Stimulated activated CD8-positive, alpha-beta memory T cell treated with anti-CD3 and anti-CD28 coated beads, Interleukin-7, amount 100 ng/mL, for 4 hours (primary cell): ENCODE results near the gene IGSF21.

Experiments
- DNase-seq, 2 donors: peaks; one replicate each; pipeline ENCODE4 v3.0.0-alpha.2; 2020; ENCODE audit warnings: low read depth in 2 of 2

The IGSF21 gene

DNA sequence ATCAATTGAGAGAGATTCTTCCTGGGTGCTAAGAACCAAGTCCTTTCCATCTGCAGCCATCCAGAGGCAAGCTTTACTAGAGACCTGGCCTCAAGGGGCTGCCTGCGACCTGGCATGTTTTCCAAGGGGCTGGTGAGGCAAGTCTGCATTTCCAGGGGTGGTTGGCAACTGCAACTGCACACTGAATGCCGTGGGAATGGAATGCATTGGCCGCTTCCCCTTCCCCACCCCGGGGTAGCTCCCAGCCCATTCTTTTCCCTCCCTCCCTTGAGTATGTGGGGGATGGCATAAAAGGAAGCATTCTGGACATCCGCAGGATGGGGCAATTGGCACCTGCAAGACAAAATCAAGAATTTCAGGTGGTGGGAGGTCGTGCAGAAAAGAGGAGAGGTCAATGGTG lies 155.1 kb downstream of the IGSF21 start:
- DNase-seq: no peak

DNA sequence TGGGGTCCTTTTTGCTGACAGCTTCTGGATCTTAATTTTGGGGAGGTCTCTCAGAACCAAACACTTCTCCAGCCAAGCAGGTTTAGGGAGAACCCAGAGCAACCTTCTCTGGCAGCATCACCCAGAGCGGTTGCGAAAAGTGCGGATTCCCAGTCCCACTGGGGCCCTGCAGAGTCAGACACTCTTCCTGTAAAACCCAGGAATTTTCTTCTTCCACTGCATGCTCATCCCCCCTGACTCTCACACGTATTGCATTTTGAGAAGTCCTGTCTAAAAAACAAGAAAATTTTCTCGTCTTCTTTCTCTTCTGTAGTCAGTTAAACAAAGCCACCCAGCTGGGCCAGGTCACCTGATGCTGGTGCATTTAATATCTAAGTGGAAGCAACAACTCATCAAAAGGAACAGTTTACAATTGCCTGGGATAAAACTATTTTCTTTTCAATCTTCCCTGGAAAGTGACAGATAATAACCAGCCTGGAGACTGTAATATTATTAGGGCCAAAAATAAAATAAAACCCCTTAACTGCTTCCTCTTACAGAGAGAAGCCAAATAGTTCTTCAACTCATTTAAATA lies 156.0 kb downstream of the IGSF21 start:
- no peak for DNase-seq

DNA sequence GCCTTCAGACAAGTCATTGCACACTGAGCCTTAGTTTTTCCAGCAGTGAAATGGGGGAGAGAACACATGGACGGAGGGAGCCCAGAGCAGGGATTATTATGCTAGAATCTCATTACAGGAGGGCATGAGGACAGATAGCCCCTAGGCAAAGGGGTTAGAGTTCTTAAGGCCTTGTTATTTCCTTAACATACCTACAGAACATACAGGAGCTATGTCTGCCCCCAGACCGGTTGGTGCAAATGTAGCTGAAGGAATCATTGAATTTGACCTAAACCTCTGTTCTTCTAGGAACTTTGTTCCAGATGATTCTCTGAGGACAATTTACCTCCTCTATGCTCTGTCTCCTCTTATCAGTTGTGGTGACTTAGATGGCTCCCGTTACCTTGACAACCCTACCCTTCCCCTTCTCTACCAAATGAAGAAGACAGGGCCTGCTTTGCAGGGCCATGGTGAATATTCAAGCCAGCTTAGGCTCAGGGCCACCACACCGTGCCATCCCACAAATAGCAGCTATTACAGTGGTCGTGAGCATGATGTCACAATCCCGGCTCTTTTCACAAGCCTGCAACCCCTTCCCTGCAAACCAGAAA lies 156.9 kb downstream of the IGSF21 start:
- DNase-seq: no peak

DNA sequence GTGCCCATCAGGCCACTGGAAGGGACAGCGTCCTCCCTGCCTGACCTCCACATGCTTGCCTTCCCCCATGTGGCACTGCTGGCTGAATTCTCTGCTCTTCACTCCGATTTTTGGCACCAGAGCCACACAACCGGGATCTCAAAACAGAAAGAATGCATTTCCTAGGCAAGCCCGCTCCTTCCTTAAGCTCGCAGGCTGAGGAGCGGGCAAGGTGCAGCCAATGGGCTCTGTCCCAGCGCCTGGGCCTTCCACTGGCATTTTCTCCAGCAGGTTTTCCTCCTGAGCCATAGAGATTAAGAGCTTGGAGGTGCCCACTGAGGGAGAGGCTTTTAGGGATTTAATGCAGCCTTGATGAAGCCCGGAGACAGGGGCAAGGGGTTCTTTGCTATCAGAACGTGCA lies 158.0 kb downstream of the IGSF21 start:
- DNase-seq: no peak

DNA sequence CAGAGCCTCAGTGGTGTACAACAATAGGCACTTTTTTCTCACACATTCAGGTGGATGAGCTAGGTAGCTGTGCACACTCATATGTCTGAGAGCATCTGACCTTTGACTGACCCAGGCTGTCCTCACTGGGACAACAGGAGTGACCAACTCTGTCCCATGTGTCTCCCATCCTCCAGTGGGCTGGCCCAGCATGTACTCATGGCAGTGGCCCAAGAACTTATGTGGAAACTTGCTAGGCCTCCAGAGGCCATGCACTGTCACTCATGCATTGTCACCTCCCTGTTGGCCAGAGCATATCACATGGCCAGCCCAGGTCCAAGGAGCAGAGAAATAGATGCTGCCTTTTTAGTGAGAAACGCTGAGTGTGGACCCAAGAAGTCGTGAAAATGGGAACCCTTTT lies 158.8 kb downstream of the IGSF21 start:
- no peak for DNase-seq

DNA sequence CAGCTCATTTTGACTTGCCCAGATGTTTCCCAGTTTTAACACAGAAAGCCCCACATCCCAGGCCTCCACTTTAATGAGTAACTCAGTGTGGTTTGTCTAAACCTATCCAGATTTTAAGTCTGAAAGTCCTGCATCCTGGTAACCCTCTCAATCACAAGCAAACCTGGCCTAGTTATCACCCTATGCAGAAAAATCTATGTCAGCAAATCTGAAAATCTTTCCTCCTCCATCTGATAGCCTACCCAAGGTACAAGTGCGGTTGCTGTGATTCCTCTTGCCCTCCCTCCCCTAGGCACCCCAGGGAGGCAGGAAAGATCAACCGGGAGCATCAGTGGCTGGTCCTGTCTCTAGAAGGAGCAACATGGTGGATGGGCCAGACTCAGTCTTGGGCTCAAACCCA lies 163.7 kb downstream of the IGSF21 start:
- DNase-seq: no peak

DNA sequence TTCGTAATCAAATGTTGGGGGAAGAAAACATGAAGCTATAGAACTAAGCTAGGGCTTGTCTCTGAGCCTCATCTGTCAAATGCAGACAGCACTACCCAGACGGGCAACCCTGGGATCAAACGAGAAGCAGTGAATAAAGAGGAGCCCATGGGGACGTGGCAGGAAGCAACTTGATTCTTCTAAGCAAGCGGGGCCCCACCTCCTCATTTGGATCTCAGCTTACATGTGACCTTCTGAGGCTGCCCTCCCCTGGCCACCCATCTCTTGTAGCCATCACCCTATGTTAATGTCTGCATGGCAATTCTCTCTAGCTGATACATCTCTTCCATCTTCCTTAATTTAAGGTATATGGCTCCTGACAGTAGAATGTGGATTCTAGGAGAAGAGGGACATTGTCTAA lies 171.3 kb downstream of the IGSF21 start:
- no peak for DNase-seq

DNA sequence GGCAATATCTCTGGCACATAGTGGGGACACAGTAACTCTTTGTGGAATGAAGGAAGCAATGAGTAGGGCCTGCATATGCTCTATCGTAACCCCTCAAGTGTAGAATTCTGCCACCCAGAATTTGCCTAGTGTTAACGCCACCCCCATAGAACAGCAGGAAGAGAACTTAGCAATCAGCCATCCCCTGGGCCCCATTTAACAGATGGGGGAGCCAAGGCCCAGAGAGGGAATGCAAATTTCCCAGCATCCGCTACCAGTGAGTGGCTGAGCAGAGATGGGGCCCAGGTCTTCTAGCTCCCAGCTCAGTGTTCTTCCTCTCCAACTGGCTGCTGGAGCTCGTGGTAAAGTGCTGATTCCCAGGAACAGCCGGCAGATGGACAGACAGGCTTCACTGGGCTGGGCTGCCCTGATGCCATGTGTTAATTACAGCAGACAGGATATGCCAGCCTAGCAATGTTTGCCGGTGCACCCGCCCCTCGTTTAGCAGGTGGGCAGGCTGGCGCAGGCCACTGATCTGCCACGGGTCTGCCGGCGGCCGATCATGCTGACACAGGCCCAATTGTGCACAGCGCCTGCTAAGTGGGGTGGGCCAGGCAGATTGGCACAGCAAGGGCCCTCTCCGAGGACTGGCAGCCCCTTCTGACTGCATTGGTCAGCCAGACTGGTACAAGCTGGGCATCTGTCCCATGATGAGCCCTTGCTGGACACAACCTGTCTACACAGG lies 171.9 kb downstream of the IGSF21 start:
- no peak for DNase-seq

DNA sequence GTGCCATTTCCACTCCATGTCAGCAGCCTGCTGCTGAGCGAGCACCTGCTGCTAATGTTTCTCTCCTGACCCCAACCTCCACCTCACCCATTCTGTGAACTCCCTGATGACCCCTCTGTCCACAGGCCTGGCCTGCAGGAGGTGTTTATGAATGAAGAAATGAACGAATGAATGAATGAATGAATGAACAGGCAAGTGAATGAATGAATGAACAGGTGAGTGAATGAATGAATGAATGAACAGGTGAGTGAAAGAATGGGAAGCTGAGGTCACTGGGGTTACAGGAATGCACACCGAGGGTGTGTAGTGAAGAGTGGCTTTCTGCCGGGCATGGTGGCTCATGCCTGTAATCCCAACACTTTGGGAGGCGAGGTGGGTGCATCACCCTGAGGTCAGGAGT lies 173.4 kb downstream of the IGSF21 start:
- no peak for DNase-seq

DNA sequence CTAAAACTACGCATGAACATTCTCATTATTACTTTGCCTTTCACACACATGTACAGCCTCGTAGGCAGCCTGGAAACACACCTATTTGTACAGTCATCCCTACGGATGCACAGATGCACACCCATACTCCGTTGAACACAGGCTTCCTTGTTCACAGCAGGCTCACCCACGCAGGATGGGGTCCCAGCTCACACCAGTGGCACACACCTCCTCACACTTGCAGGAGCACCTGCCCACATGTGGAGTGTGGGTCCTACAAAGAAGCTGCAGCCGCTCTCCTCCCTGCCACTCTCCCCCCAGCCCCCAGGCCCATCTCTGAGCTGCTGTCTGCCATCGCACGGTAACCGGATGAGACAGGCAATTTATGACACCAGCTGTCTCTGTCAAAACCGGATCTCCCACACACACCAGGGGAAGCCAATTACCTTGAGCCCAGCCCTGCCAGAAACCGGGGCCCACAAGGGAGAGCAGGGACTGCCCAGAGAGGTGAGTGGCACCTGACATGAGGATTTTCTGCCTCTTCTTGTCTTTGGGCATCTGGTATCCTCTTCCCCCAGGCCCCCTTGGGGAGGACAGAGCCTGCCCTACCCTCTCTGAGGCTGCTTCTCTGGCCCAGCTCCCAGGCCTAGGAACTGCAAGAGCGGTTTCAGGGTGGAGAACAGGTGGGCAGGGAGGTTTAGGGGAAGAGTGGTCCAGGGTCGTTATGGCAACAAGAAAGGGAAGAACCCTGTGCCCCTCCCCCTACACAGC lies 175.4 kb downstream of the IGSF21 start:
- no peak for DNase-seq

DNA sequence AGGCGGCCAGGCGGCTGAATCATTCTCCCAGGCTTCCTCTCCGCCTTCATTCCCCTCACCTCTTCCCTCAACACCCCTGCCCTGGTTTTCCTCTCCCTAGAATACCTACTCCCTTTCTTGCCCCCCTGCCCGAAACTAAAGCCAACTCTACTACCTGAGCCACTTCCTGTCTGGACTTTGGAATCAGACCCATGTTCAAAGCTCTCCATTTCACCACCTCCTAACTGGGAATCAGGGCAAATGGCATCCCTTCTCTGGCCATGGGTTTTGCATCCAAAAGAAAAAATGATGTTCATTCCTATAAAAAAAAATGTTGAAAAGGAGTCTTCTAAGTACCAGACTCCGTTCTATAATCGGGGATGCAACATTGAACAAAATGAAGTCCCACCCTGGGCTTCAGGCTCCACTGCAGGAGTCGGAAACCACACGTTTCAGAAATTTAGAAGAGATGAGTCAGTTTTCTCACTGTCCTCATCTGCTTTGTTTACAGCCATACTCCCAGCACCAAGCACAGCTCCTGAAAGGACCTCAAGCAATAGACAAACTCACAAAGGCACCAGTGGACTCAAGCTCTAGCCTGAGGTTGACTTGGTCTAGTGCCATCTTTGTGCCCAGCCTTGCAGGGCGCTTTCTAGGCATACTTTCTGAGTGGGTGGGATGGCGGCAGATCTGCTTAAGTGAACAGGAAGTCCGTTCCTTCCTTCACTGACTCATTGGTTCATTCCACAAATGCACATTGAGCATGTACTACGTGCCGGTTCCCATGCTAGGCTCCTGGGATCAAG lies 176.2 kb downstream of the IGSF21 start:
- DNase-seq: no peak

DNA sequence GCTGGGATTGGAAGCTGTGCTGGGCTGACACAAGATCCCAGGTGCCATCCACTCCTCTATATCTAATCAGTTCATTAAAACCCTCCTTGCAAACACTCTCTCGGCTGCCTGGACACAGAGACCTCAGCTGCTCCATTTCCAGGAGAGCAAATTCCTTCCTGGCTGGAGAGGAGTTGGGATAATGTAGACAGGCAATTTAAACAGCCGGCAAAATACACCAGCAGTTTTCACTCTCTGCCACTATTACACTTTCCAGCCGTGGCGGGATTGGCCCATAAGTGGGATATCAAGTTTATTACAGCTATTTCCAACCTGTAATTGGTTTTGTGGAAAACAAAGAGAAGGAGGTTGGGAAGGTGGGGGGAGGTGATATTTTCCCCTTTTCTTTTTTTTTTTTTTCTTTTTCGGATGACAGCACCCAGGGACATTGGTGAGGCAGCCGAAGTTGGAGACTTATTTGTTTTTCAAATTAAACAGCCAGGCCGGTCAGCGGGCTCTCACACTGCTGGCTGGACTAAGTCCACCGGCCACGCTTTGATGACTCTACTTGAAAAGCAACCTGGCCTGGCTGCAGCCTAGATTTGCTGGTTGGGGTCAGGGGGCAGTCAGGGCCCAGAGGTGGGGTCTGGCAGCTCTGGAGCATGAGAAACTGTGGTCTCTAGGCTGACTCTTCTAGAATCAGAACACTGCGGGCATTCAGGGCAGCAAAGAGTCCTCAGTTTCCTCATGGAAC lies 177.4 kb downstream of the IGSF21 start:
- no peak for DNase-seq

DNA sequence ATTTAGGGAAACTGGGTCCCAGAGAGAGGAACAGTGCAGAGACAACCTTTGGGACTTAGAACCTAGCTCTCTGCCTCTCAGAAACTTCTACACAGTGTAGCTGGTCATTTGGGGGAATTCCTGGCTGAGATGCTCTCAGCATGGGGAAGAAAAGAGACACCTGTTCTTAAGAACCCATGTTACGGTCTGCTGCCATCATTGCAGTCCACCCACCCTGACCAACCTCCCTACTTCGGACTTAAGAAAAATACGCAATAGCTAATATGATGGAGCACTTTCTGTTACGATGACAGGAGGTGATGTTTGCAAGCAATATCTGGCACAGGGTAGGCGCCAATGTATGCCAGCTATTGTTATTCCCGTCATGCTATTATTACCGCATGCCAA lies 177.9 kb downstream of the IGSF21 start:
- no peak for DNase-seq

DNA sequence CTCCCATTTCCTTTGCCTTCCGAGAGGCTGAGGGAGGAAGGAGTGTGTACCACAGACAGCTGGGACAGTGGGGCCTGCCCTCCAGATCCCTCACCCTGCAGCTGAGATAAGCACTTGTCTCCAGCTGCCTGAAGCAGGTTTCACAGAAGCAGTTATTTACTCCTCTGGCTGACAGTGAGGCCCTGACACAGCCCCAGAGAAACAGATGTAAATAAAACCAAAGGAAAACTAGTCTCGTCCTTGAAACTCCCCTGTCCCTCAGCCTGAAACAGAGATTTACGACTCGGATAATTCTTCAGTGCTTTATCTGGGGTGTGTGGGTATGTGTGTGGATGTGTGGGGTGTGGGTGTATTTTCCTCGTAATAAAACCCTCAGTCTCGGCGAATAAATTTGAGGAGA lies 181.1 kb downstream of the IGSF21 start:
- no peak for DNase-seq

DNA sequence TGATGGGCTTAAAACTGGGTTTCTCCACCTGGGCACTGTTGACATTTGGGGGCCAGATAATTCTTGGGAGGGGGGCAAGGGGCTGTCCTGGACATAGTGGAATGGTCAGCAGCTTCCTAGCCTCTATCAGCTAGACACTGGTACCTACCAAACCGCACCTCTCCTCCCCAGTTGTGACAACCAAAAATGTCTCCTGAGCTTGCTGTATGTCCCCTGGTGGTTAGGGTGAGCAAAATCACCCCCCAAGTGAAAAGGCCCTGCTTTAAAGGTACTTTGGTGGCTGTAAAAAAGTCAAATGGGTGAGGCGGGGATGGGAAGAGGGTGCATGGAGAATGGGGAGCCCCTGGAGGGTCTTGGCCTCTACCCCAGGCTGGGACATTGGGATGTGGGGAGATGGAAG lies 182.0 kb downstream of the IGSF21 start:
- DNase-seq: no peak

DNA sequence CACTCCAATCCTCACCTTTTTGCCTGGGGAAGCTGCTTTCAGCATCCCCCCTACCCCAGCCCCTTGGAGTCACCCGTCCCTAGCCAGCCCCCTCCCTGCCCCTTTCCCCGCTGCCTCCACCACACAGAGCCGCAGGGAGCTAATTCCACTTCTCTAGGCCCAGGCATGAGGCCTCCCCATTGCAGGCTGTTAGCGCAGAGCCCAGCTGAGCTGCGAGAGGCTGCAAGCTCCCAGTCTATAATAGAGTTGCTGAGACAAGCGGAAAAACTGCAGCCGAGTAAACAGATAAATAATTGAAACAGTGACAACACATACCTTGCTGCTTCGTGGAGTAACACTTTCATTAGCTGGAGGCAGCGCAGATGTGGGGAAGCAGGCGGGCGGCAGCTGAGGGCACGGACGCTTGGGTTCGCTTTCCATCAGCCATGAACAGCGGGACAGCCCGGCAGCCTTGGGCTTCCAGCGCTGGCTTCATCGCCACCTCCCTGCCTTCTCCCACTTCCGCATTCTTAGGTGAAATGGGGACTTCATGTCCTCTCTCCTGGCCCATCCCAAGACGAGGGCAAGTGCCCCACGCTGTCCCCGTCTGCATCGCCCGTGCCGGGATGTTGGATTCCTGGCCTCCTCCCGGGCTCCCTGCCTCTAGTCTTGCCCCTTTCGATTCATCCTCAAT lies 183.3 kb downstream of the IGSF21 start:
- no peak for DNase-seq

DNA sequence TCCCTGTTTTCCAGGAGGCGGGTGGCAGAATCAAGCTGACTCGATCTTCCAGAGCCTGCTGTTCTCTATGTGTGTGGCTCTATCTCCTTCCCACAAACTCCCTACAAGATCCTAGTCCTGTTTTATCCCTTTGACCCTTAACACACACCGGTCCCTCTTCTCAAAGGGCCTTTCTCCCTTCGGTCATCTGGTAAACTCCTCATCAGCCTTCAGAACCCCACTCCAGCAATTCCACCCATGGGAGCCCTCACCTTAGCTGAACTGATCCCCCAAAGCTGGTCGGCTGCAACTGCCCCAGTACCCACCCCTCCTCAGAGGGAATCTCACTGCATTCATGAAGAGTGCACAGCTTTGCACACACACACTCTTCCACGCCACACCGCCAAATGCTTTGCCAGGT lies 184.9 kb downstream of the IGSF21 start:
- DNase-seq: no peak

DNA sequence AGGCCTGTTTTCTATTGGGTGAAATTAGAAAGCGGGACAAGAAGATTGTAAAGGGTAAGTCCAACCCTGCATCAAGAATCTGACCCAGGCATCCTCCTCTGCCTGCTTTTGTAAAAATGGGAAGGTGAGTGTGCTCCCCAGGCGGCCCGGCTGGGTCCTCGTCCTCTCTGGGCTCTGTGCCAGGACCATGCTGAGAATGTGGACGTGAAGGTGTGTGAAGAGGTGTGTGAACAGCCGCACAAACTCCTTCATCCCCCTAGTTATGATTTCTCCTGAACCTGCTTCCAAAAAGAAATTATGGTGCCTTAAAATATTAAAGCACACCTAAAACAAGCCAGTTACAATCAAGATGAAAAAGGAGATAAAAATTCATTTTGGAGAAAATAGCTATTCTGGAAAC lies 185.7 kb downstream of the IGSF21 start:
- no peak for DNase-seq

DNA sequence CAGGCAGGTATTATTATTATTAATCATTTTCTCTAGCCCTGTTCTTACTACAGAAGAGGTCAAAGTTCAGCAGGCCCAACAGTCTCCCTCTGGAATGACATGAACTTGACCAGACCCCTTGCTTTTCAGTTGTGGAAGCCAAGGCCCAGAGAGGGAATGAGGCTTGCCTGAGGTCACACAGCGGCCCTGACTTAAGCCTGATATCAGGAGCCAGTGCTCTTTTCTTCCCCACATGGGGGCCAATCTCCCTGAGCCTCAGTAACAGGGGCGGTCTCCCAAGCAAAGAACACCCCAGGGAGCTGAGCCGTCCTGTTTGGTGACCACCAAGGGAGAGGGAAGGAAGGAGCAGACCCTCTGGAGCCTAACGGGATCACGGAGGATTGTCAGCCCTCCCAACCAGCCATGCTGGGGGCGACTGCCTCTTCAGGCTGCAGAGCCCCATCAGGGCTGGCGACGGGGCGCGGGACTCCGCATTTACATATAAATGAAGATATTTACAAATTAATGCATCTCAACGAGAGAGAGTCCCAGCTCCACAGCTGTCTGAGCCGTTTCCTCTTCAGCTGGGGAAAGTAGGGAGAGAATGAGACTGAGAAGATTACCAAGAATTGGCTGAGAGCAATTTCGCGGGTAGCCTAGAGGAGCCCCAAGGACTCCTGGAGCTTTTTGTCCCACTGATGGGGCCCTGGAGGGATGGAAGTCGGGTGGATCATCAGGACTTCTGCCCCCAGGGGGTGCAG lies 187.0 kb downstream of the IGSF21 start:
- no peak for DNase-seq
